Adipose tissue (tissue), 3 donors: ENCODE data around the gene CAVIN2. TPM values are rescaled to one million over a fixed set of nuclear protein-coding genes. Genes with fewer than 3 reads are reported as not detected.

Experiments used
- polyA plus RNA-seq, 3 donors: library from polyadenylated mRNA; stranded (reverse); fragments of 200-250 nt; gene quantifications; one replicate each; pipeline ENCODE4 v1.2.3, GENCODE V29; 2013
- donor health status: healthy with polysubstance abuse.
- donor health status: Bipolar disorder and iron deficiency.
- donor health status: healthy.

The CAVIN2 gene
- polyA plus RNA-seq, 3 donors, result 11.5 to 50.2 (median 47.9) TPM

Other genes starting within 250 kb of the CAVIN2 start
- 10 to 100 TPM in 2 of 3 donors, 1 to 10 TPM in 1; 5.0 to 55.8 (median 29.0) TPM for gene NABP1, start 169.0 kb downstream of the CAVIN2 start, polyA plus RNA-seq